ENCODE results near the gene KIAA0408. TPM values are rescaled to one million over a fixed set of nuclear protein-coding genes. Genes with fewer than 3 reads are reported as not detected.

Gene KIAA0408
- total and polyA plus RNA-seq, 4 donors, result 0.07 to 0.28 TPM; not detected in 2

- TF ChIP-seq ZBTB33 (IDR thresholded peaks at IDR 0.05) (no peak), TAF1 (conservative IDR thresholded peaks at IDR 0.05) (no peak), YY1 (IDR thresholded peaks at IDR 0.05) (no peak), NR2F2 (IDR thresholded peaks at IDR 0.05) (no peak), ATF3 (IDR thresholded peaks at IDR 0.05) (no peak), FOXA1 (IDR thresholded peaks at IDR 0.05) (no peak), HNF4G (IDR thresholded peaks at IDR 0.05) (no peak)
These were observed 5.8 kb upstream of the KIAA0408 start (continued) for GRCh38 chr6:127464881-127465459.

- 43% methylated on average over 6 of the region's 6 CpGs for WGBS
- Histone ChIP-seq H3K27me3 (ENCODE audit: control insufficient read depth in 4 of 4, insufficient read depth in 4 of 4, low read length in 3 of 4) (no peaks in the 10 kb centered on the region), H3K4me1 (ENCODE audit: control insufficient read depth in 4 of 4, insufficient read depth in 4 of 4, low read length in 3 of 4) (peaks cover 0 to 7% (median under 1%) of the 10 kb centered on the region in 4 donors), H3K9ac (ENCODE audit: low read depth in 1 of 2, low read length in 2 of 2) (no peak overlapping the region), H3K4me3 (ENCODE audit: low read depth in 1 of 3, low read length in 3 of 3) (no peak overlapping the region), H3K9me3 (ENCODE audit: control insufficient read depth in 4 of 4, low read length in 3 of 4) (no peaks in the 10 kb centered on the region), H3K36me3 (ENCODE audit: control insufficient read depth in 4 of 4, insufficient read depth in 3 of 4, low read depth in 1 of 4, low read length in 3 of 4) (no peaks in the 10 kb centered on the region), H3K27ac (ENCODE audit: low read depth in 1 of 2, low read length in 2 of 2) (no peak overlapping the region)
- no peak for DNase-seq (ENCODE audit: low spot score)
- TF ChIP-seq REST (IDR thresholded peaks at IDR 0.05), result no peak
- no peak for TF ChIP-seq RXRA (IDR thresholded peaks at IDR 0.05)
- TF ChIP-seq ZBTB33 (IDR thresholded peaks at IDR 0.05), result no peak
- TF ChIP-seq FOXA1 (IDR thresholded peaks at IDR 0.05), result no peak
- TF ChIP-seq ATF3 (IDR thresholded peaks at IDR 0.05), result no peak
- TF ChIP-seq SP1 (IDR thresholded peaks at IDR 0.05), result no peak
- no peak for TF ChIP-seq EGR1 (IDR thresholded peaks at IDR 0.05; ENCODE audit: low read depth in 2 of 2)
- no peak for TF ChIP-seq JUND (IDR thresholded peaks at IDR 0.05)
- no peak for TF ChIP-seq RAD21 (IDR thresholded peaks at IDR 0.05)
- no peak for TF ChIP-seq NR2F2 (IDR thresholded peaks at IDR 0.05)
- TF ChIP-seq GABPA (IDR thresholded peaks at IDR 0.05 in 1 of 2, conservative IDR thresholded peaks at IDR 0.05 in 1 of 2), result no peak
- no peak for TF ChIP-seq TAF1 (conservative IDR thresholded peaks at IDR 0.05)
- TF ChIP-seq YY1 (IDR thresholded peaks at IDR 0.05), result no peak
- TF ChIP-seq CTCF (IDR thresholded peaks at IDR 0.05; ENCODE audit: low read depth, low read length, missing input control), result no peak
- no peak for TF ChIP-seq HNF4A (conservative IDR thresholded peaks at IDR 0.05)
- TF ChIP-seq HNF4G (IDR thresholded peaks at IDR 0.05), result no peak
- no peak for TF ChIP-seq FOXA2 (IDR thresholded peaks at IDR 0.05)
- no peak for TF ChIP-seq MAX (IDR thresholded peaks at IDR 0.05)
These were observed 5.1 kb upstream of the KIAA0408 start for GRCh38 chr6:127464161-127464880.
